ENCODE measurements around the gene BABAM2.

GRCh38 chr2:27954771-27955383 lies 64.3 kb downstream of the BABAM2 start:
- peak; percentile 30 for TF ChIP-seq CTCF (IDR thresholded peaks at IDR 0.05; ENCODE audit: low read depth, low read length)
- no peak for TF ChIP-seq POLR2A (IDR thresholded peaks at IDR 0.05; ENCODE audit: extremely low read depth, insufficient read length)
